Osteocyte (in vitro differentiated cells): Measurements from ENCODE around the gene MAP1B. TPM values are rescaled to one million over a fixed set of nuclear protein-coding genes. Genes with fewer than 3 reads are reported as not detected.

Source experiments
- DNase-seq: peaks from one replicate; pipeline ENCODE4 v3.0.0; 2021; ENCODE audit warnings: mixed read lengths; ENCODE audit not compliant: unreplicated experiment; ENCODE audit errors: extremely low spot score
- H3K27ac Mint-ChIP-seq: one replicate; pipeline ENCODE4 v1.8.0; 2021; ENCODE audit warnings: mild to moderate bottlenecking, mixed read lengths; ENCODE audit not compliant: unreplicated experiment
- H3K27me3 Mint-ChIP-seq: one replicate; pipeline ENCODE4 v1.8.0; 2021; ENCODE audit warnings: mixed read lengths; ENCODE audit not compliant: unreplicated experiment
- H3K36me3 Mint-ChIP-seq: one replicate; pipeline ENCODE4 v1.8.0; 2021; ENCODE audit warnings: mixed read lengths; ENCODE audit not compliant: unreplicated experiment
- H3K4me1 Mint-ChIP-seq: one replicate; pipeline ENCODE4 v1.8.0; 2021; ENCODE audit warnings: mixed read lengths; ENCODE audit not compliant: unreplicated experiment
- H3K4me3 Mint-ChIP-seq: one replicate; pipeline ENCODE4 v1.8.0; 2021; ENCODE audit warnings: mild to moderate bottlenecking, moderate library complexity, mixed read lengths; ENCODE audit not compliant: unreplicated experiment
- H3K9me3 Mint-ChIP-seq: one replicate; pipeline ENCODE4 v1.8.0; 2021; ENCODE audit warnings: mixed read lengths; ENCODE audit not compliant: unreplicated experiment
- microRNA-seq: library from miRNA; unstranded; fragments of <30 nt; microRNA quantifications from one replicate; pipeline ENCODE4 v1.1.0, GENCODE V29; 2020; ENCODE audit not compliant: unreplicated experiment
- total RNA-seq: library from RNA; stranded (reverse); gene quantifications from 2 replicates; pipeline ENCODE4 v1.2.1, GENCODE V29; 2021
- TF ChIP-seq, protein P1 (sequence below): fragments of 200-600 bp; sonication (generic); IDR thresholded peaks from 2 replicates; pipeline ENCODE4 v1.5.0; 2021; ENCODE audit warnings: antibody characterized with exemption, mild to moderate bottlenecking, moderate library complexity

MAP1B gene
- total RNA-seq, 1 donor from 2014 or later = 189 TPM

DNA sequence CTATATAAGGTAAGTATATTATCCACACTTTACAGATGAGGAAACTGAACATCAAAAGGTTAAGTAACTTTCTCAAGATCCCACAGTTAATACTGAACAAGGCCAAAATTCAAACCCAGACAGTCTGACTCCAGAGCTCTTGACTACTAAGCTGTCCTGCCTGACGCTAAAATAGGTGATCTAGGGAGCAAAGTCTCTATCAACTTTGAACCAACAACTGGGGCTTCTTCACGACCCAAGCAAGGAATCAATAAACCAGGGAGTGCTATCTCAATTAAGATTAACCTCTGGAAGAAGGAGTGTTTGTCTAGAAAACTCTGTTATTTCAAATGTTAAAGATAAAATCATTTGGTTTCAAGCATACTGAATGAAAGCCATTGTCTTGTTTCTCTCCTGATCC lies 148.4 kb downstream of the MAP1B start:
- H3K4me1 Mint-ChIP-seq = peaks cover 67% of the 10 kb centered on the region
- no peak overlapping the region for H3K4me3 Mint-ChIP-seq
- TF ChIP-seq, protein P1, sequence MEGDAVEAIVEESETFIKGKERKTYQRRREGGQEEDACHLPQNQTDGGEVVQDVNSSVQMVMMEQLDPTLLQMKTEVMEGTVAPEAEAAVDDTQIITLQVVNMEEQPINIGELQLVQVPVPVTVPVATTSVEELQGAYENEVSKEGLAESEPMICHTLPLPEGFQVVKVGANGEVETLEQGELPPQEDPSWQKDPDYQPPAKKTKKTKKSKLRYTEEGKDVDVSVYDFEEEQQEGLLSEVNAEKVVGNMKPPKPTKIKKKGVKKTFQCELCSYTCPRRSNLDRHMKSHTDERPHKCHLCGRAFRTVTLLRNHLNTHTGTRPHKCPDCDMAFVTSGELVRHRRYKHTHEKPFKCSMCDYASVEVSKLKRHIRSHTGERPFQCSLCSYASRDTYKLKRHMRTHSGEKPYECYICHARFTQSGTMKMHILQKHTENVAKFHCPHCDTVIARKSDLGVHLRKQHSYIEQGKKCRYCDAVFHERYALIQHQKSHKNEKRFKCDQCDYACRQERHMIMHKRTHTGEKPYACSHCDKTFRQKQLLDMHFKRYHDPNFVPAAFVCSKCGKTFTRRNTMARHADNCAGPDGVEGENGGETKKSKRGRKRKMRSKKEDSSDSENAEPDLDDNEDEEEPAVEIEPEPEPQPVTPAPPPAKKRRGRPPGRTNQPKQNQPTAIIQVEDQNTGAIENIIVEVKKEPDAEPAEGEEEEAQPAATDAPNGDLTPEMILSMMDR = no peak
- H3K27ac Mint-ChIP-seq = no peak overlapping the region
- no peaks in the 10 kb centered on the region for H3K9me3 Mint-ChIP-seq
- H3K36me3 Mint-ChIP-seq = peaks cover 3% of the 10 kb centered on the region
- no peaks in the 10 kb centered on the region for H3K27me3 Mint-ChIP-seq
- DNase-seq = no peak

GRCh38 chr5:72256536-72256935 lies 149.3 kb downstream of the MAP1B start:
- no peaks in the 10 kb centered on the region for H3K9me3 Mint-ChIP-seq
- TF ChIP-seq, protein P1 = no peak

More at GRCh38 chr5:72256536-72256935, 149.3 kb downstream of the MAP1B start:
- no peak for DNase-seq
- Mint-ChIP-seq H3K4me1 (peaks cover 59% of the 10 kb centered on the region), H3K4me3 (no peak overlapping the region), H3K27ac (no peak overlapping the region), H3K36me3 (no peaks in the 10 kb centered on the region), H3K27me3 (no peaks in the 10 kb centered on the region)

Small RNA genes within 50 kb of the gene (microRNA-seq; reads per million reads assigned to microRNA genes)
- gene MIR4803 = not detected

Other genes starting within 250 kb of the MAP1B start
- 45.5 and 57.7 TPM in 2 replicates for gene MRPS27, start 212.8 kb downstream of the MAP1B start, total RNA-seq
- gene PTCD2, start 212.9 kb downstream of the MAP1B start, total RNA-seq = 9.4 and 10.4 TPM in 2 replicates